Neural cell (in vitro differentiated cells): ENCODE measurements around the gene CAT. TPM values are rescaled to one million over a fixed set of nuclear protein-coding genes. Genes with fewer than 3 reads are reported as not detected.

Experiments used
- H2AFZ ChIP-seq: fragments of 200-600, 300-800 bp; sonication (generic), shearing (Covaris generic); 2 replicates; pipeline ENCODE4 v1.6.0; 2014; ENCODE audit warnings: low read depth, mild to moderate bottlenecking, antibody characterized with exemption, low read length, moderate library complexity
- H3F3A ChIP-seq: fragments of 200-600 bp; shearing (Covaris generic); 2 replicates; pipeline ENCODE4 v1.6.1; 2016; ENCODE audit warnings: mild to moderate bottlenecking, moderate library complexity, mixed read lengths, antibody characterized with exemption, low read length; ENCODE audit not compliant: insufficient read depth, poor library complexity, severe bottlenecking
- H3K27ac ChIP-seq: fragments of 200-600, 300-800 bp; sonication (generic), shearing (Covaris generic); 2 replicates; pipeline ENCODE4 v1.5.1; 2014; ENCODE audit warnings: mild to moderate bottlenecking, low read length, moderate library complexity
- H3K27me3 ChIP-seq: fragments of 300-800, 200-600 bp; sonication (generic), shearing (Covaris generic); 2 replicates; pipeline ENCODE4 v1.6.0; 2014; ENCODE audit warnings: mild to moderate bottlenecking, low read depth, low read length, moderate library complexity; ENCODE audit not compliant: insufficient read depth
- H3K36me3 ChIP-seq: fragments of 300-800, 200-600 bp; sonication (generic), shearing (Covaris generic); 2 replicates; pipeline ENCODE4 v1.5.1; 2014; ENCODE audit warnings: mild to moderate bottlenecking, antibody characterized with exemption, low read length, moderate library complexity; ENCODE audit not compliant: insufficient read depth
- H3K4me2 ChIP-seq: fragments of 300-800, 200-600 bp; sonication (generic), shearing (Covaris generic); 2 replicates; pipeline ENCODE4 v1.6.0; 2014; ENCODE audit warnings: mild to moderate bottlenecking, low read length
- H3K4me3 ChIP-seq: fragments of 300-800, 200-600 bp; sonication (generic), shearing (Covaris generic); 2 replicates; pipeline ENCODE4 v1.5.1; 2014; ENCODE audit warnings: mild to moderate bottlenecking, low read length, moderate library complexity
- H3K79me2 ChIP-seq: fragments of 200-600 bp; shearing (Covaris generic); replicated peaks from 2 replicates; pipeline ENCODE4 v1.6.0; 2014; ENCODE audit warnings: mild to moderate bottlenecking, low read length, moderate library complexity; ENCODE audit not compliant: insufficient read depth
- H3K9ac ChIP-seq: fragments of 300-800, 200-600 bp; sonication (generic), shearing (Covaris generic); 2 replicates; pipeline ENCODE4 v1.6.1; 2016; ENCODE audit warnings: mild to moderate bottlenecking, low read length, mixed read lengths
- H3K9me2 ChIP-seq: fragments of 200-600 bp; shearing (Covaris generic); 2 replicates; pipeline ENCODE4 v1.6.1; 2016; ENCODE audit warnings: mild to moderate bottlenecking, low read length, mixed read lengths; ENCODE audit not compliant: insufficient read depth
- H3K9me3 ChIP-seq: fragments of 200-600, 300-800 bp; sonication (generic), shearing (Covaris generic); 2 replicates; pipeline ENCODE4 v1.6.1; 2016; ENCODE audit warnings: mild to moderate bottlenecking, mixed run types, low read length, moderate library complexity, mixed read lengths
- H4K20me1 ChIP-seq: fragments of 200-600 bp; shearing (Covaris generic); 2 replicates; pipeline ENCODE4 v1.6.1; 2016; ENCODE audit warnings: mild to moderate bottlenecking, mixed run types; ENCODE audit not compliant: insufficient read depth
- CTCF ChIP-seq: fragments of 450-650 bp; IDR thresholded peaks from 2 replicates; pipeline ENCODE4 v1.5.1; 2014; ENCODE audit warnings: antibody characterized with exemption, mild to moderate bottlenecking, moderate library complexity; ENCODE audit not compliant: poor library complexity, severe bottlenecking
- EP300 ChIP-seq: fragments of 450-650 bp; conservative IDR thresholded peaks from 2 replicates; pipeline ENCODE4 v1.6.1; 2014; ENCODE audit warnings: antibody characterized with exemption, mild to moderate bottlenecking, moderate library complexity; ENCODE audit not compliant: poor library complexity, severe bottlenecking
- MXI1 ChIP-seq: fragments of 450-650 bp; conservative IDR thresholded peaks from 2 replicates; pipeline ENCODE4 v1.6.1; 2014; ENCODE audit warnings: antibody characterized with exemption, mild to moderate bottlenecking; ENCODE audit not compliant: poor library complexity, severe bottlenecking
- POLR2AphosphoS5 ChIP-seq: IDR thresholded peaks from 2 replicates; pipeline ENCODE4 v1.6.1; 2012
- RAD21 ChIP-seq: fragments of 450-650 bp; conservative IDR thresholded peaks from 2 replicates; pipeline ENCODE4 v1.6.1; 2014; ENCODE audit warnings: antibody characterized with exemption, mild to moderate bottlenecking, moderate library complexity
- REST ChIP-seq: IDR thresholded peaks from 2 replicates; pipeline ENCODE4 v1.6.1; 2012; ENCODE audit warnings: borderline replicate concordance
- SMC3 ChIP-seq: fragments of 450-650 bp; conservative IDR thresholded peaks from 2 replicates; pipeline ENCODE4 v1.6.1; 2014; ENCODE audit warnings: antibody characterized with exemption, mild to moderate bottlenecking, moderate library complexity; ENCODE audit not compliant: poor library complexity
- TAF1 ChIP-seq: IDR thresholded peaks from 2 replicates; pipeline ENCODE4 v1.6.1; 2012; ENCODE audit warnings: low read depth
- polyA plus RNA-seq: library from polyadenylated mRNA; depleted of rRNA; stranded (reverse); fragments of >200 nt; gene quantifications from 2 replicates; pipeline ENCODE4 v1.2.3, GENCODE V29; 2014

CAT gene
- polyA plus RNA-seq, 1 donor from 2014 or later: 40.1 TPM

- no peaks in the 10 kb centered on the region for H3K9me2 ChIP-seq
- no peak for TF ChIP-seq EP300
- no peak for TF ChIP-seq CTCF
- no peak for TF ChIP-seq RAD21
- H3K36me3 ChIP-seq: no peaks in the 10 kb centered on the region
- no peak overlapping the region for H3K4me3 ChIP-seq
- no peaks in the 10 kb centered on the region for H3F3A ChIP-seq
- no peaks in the 10 kb centered on the region for H4K20me1 ChIP-seq
- no peak overlapping the region for H3K9ac ChIP-seq
- no peak overlapping the region for H3K27ac ChIP-seq
- H3K9me3 ChIP-seq: no peaks in the 10 kb centered on the region
- no peaks in the 10 kb centered on the region for H3K27me3 ChIP-seq
- H3K4me2 ChIP-seq: no peak overlapping the region
- peaks cover 3% of the 10 kb centered on the region for H3K79me2 ChIP-seq
- H2AFZ ChIP-seq: no peak overlapping the region
Measured at GRCh38 chr11:34449013-34449412, 10.3 kb downstream of the CAT start.

- no peaks in the 10 kb centered on the region for H3K79me2 ChIP-seq
- no peaks in the 10 kb centered on the region for H3K36me3 ChIP-seq
- H3K27ac ChIP-seq: no peak overlapping the region
- no peak overlapping the region for H2AFZ ChIP-seq
- H3K4me2 ChIP-seq: no peak overlapping the region
- no peaks in the 10 kb centered on the region for H3K9me2 ChIP-seq
- no peak overlapping the region for H3K4me3 ChIP-seq
- TF ChIP-seq RAD21 (no peak), CTCF (no peak), TAF1 (no peak), POLR2AphosphoS5 (no peak), REST (no peak), EP300 (no peak), SMC3 (no peak), MXI1 (no peak)
- no peaks in the 10 kb centered on the region for H4K20me1 ChIP-seq
- H3K9me3 ChIP-seq: no peaks in the 10 kb centered on the region
- H3F3A ChIP-seq: no peaks in the 10 kb centered on the region
- no peaks in the 10 kb centered on the region for H3K27me3 ChIP-seq
- H3K9ac ChIP-seq: no peak overlapping the region
Measured at GRCh38 chr11:34451053-34451452, 12.3 kb downstream of the CAT start.
